ENCODE data around the gene H6PD. TPM values are rescaled to one million over a fixed set of nuclear protein-coding genes. Genes with fewer than 3 reads are reported as not detected.
A peak's percentile ranks its signal among the peaks of the same experiment; 100 is the strongest.

Gene H6PD
- total RNA-seq, 1 donor from 2014 or later = 23.9 TPM

DNA sequence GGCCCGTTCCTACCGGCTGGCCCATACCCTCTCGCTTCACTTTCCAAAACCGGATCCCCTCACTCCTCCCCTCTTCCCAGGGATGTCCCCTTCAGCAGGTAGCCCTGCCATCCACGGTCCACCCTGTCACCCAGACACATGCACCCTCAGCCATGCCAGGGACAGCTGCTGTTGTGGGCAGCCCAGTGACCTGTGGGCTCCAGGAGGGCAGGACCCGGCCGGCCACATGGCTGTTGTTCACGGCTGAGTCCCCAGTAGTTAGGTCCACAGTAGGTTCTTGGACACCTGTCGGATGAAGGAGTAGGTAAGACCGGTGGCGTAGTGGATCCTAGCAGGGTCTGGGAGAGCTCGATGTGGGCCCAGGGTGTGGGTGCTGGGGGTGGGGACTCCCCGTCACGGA lies 70.6 kb downstream of the H6PD start:
- Mint-ChIP-seq H3K36me3 (ENCODE audit: low read depth) (no peaks in the 10 kb centered on the region), H3K27ac (ENCODE audit: unreplicated experiment) (peak overlapping the region; percentile 68), H3K27me3 (ENCODE audit: low read depth) (no peaks in the 10 kb centered on the region), H3K4me3 (no peak overlapping the region), H3K4me1 (peaks cover 5% of the 10 kb centered on the region), H3K9me3 (no peaks in the 10 kb centered on the region)
- DNase-seq (ENCODE audit: low read depth, low spot score) = no peak
- TF ChIP-seq, protein P1, sequence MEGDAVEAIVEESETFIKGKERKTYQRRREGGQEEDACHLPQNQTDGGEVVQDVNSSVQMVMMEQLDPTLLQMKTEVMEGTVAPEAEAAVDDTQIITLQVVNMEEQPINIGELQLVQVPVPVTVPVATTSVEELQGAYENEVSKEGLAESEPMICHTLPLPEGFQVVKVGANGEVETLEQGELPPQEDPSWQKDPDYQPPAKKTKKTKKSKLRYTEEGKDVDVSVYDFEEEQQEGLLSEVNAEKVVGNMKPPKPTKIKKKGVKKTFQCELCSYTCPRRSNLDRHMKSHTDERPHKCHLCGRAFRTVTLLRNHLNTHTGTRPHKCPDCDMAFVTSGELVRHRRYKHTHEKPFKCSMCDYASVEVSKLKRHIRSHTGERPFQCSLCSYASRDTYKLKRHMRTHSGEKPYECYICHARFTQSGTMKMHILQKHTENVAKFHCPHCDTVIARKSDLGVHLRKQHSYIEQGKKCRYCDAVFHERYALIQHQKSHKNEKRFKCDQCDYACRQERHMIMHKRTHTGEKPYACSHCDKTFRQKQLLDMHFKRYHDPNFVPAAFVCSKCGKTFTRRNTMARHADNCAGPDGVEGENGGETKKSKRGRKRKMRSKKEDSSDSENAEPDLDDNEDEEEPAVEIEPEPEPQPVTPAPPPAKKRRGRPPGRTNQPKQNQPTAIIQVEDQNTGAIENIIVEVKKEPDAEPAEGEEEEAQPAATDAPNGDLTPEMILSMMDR (conservative IDR thresholded peaks at IDR 0.05) = no peak

DNA sequence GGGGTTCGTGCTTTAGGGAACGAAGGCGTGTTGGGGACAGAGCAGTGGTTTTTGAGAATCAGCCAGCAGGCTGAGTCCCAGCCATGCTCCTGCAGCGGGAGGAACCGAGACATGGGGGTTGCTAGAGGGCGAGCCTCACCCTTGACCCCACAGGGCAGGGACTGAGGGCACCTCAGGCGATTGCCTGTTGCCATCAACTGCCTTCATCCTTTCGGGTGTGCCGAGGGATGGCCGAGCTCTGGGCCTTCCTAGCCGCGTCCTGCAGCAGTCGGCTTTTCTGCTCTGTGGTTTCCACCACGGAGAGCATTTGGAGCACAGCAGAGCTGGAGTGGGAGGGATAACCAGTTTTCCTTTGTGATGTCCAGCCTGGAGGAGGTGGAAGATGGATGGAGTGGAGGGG lies 71.4 kb downstream of the H6PD start:
- DNase-seq (ENCODE audit: low read depth, low spot score) = no peak
- Mint-ChIP-seq H3K27me3 (ENCODE audit: low read depth) (no peaks in the 10 kb centered on the region), H3K27ac (ENCODE audit: unreplicated experiment) (no peak overlapping the region), H3K4me1 (peaks cover 5% of the 10 kb centered on the region), H3K36me3 (ENCODE audit: low read depth) (no peaks in the 10 kb centered on the region), H3K9me3 (no peaks in the 10 kb centered on the region), H3K4me3 (no peak overlapping the region)
- TF ChIP-seq, protein P1 (conservative IDR thresholded peaks at IDR 0.05) = no peak

DNA sequence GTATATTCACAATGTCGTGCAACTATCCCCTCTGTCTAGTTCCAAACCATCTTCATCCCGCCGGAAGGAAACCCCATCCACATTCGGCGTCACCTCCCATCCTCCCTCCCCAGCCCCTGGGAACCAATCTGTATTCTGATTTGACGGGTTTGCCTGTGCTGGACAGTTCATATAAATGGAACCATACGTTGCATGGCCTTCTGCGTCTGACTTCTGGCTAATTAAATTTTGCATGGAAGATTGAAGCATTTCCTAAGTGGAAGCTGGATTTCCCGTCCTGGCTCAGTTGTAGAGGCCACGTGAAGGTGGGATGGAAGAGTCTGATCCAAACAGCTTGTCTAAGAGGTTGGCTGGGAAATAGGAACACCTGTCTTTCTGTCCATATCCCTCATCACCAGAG lies 72.7 kb downstream of the H6PD start:
- Mint-ChIP-seq H3K36me3 (ENCODE audit: low read depth) (no peaks in the 10 kb centered on the region), H3K9me3 (no peaks in the 10 kb centered on the region), H3K4me1 (peaks cover 5% of the 10 kb centered on the region), H3K27ac (ENCODE audit: unreplicated experiment) (no peak overlapping the region), H3K27me3 (ENCODE audit: low read depth) (no peaks in the 10 kb centered on the region), H3K4me3 (no peak overlapping the region)
- DNase-seq (ENCODE audit: low read depth, low spot score) = no peak
- TF ChIP-seq, protein P1 (conservative IDR thresholded peaks at IDR 0.05) = no peak

DNA sequence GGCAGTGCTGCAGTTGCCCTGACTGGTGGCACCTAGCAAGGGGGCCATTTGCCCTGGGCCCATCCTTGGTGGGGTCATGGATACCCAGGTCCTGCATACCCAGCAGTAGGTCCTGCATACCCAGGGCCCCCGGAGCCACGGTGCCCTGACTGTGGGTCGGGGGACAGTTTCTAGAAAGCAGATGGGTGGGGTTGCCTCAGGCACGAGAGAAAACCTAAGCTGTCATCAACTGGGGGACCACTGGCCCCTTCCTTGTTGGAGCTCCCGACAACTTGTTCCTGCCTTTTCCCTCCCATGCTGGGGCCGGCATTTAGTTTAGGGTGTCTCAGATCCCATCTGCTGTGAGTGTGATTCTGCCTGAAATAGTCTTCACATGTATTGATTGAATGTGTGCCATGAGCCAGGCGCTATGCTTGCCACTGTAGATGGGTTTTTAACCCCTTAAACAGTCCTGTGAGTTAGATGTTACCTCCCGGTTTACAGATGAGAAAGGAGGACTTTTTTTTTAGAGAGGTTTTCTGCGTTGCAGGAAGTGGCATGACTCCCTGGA lies 73.7 kb downstream of the H6PD start:
- no peak overlapping the region for H3K4me3 Mint-ChIP-seq
- no peak overlapping the region for H3K27ac Mint-ChIP-seq (ENCODE audit: unreplicated experiment)
- no peaks in the 10 kb centered on the region for H3K9me3 Mint-ChIP-seq
- TF ChIP-seq, protein P1 (conservative IDR thresholded peaks at IDR 0.05) = no peak
- H3K4me1 Mint-ChIP-seq = no peaks in the 10 kb centered on the region
- DNase-seq (ENCODE audit: low read depth, low spot score) = no peak
- no peaks in the 10 kb centered on the region for H3K36me3 Mint-ChIP-seq (ENCODE audit: low read depth)
- H3K27me3 Mint-ChIP-seq (ENCODE audit: low read depth) = no peaks in the 10 kb centered on the region

DNA sequence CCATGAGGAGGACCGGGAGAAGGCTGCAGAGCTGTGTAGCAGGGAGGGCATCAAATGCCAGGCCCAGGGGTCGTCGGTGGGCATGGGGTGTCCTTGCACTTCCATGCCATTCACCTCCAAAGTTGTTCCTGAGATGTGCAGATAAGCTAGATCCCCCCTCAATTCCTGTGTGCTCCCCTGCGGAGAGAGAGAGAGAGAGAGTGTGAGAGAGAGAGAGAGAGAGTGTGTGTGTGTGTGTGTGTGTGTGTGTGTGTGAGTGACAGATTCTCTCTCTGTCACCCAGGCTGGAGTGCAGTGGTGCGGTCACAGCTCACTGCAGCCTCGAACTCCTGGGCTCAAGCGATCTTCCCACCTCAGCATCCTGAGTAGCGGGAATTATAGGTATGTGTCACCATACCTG lies 74.5 kb downstream of the H6PD start:
- Mint-ChIP-seq H3K4me1 (no peaks in the 10 kb centered on the region), H3K27ac (ENCODE audit: unreplicated experiment) (no peak overlapping the region), H3K9me3 (no peaks in the 10 kb centered on the region), H3K4me3 (no peak overlapping the region), H3K36me3 (ENCODE audit: low read depth) (no peaks in the 10 kb centered on the region), H3K27me3 (ENCODE audit: low read depth) (no peaks in the 10 kb centered on the region)
- TF ChIP-seq, protein P1 (conservative IDR thresholded peaks at IDR 0.05) = no peak
- no peak for DNase-seq (ENCODE audit: low read depth, low spot score)
